ENCODE results near the gene RPS6KB2.

Gene RPS6KB2

DNA sequence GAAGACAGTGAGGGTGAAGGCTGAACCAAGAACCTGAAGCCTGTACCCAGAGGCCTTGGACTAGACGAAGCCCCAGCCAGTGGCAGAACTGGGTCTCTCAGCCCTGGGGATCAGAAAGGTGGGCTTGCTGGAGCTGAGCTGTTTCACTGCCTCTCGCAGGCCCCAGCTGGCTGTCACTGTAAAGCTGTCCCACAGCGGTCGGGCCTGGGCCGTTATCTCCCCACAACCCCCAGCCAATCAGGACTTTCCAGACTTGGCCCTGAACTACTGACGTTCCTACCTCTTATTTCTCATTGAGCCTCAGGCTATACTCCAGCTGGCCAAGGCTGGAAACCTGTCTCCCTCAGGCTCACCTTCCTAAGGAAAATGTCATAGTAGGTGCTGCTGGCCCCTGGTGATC is 30.8 kb upstream of the RPS6KB2 start:
- H3K27me3 ChIP-seq (ENCODE audit: insufficient read depth, poor library complexity, severe bottlenecking) = no peaks in the 10 kb centered on the region
- ATAC-seq (ENCODE audit: low read depth) (no peak), DNase-seq (ENCODE audit: low spot score) (no peak)
- TF ChIP-seq, protein P1, sequence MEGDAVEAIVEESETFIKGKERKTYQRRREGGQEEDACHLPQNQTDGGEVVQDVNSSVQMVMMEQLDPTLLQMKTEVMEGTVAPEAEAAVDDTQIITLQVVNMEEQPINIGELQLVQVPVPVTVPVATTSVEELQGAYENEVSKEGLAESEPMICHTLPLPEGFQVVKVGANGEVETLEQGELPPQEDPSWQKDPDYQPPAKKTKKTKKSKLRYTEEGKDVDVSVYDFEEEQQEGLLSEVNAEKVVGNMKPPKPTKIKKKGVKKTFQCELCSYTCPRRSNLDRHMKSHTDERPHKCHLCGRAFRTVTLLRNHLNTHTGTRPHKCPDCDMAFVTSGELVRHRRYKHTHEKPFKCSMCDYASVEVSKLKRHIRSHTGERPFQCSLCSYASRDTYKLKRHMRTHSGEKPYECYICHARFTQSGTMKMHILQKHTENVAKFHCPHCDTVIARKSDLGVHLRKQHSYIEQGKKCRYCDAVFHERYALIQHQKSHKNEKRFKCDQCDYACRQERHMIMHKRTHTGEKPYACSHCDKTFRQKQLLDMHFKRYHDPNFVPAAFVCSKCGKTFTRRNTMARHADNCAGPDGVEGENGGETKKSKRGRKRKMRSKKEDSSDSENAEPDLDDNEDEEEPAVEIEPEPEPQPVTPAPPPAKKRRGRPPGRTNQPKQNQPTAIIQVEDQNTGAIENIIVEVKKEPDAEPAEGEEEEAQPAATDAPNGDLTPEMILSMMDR (IDR thresholded peaks at IDR 0.05; ENCODE audit: poor library complexity, severe bottlenecking) = no peak
- H3K27ac ChIP-seq (ENCODE audit: poor library complexity, severe bottlenecking) = no peak overlapping the region
- no peak overlapping the region for H3K4me3 ChIP-seq (ENCODE audit: severe bottlenecking)
- no peaks in the 10 kb centered on the region for H3K4me1 ChIP-seq (ENCODE audit: insufficient read depth, poor library complexity, severe bottlenecking)
- peaks cover 52% of the 10 kb centered on the region for H3K36me3 ChIP-seq (ENCODE audit: low read depth)
- H3K9me3 ChIP-seq (ENCODE audit: severe bottlenecking) = no peaks in the 10 kb centered on the region

DNA sequence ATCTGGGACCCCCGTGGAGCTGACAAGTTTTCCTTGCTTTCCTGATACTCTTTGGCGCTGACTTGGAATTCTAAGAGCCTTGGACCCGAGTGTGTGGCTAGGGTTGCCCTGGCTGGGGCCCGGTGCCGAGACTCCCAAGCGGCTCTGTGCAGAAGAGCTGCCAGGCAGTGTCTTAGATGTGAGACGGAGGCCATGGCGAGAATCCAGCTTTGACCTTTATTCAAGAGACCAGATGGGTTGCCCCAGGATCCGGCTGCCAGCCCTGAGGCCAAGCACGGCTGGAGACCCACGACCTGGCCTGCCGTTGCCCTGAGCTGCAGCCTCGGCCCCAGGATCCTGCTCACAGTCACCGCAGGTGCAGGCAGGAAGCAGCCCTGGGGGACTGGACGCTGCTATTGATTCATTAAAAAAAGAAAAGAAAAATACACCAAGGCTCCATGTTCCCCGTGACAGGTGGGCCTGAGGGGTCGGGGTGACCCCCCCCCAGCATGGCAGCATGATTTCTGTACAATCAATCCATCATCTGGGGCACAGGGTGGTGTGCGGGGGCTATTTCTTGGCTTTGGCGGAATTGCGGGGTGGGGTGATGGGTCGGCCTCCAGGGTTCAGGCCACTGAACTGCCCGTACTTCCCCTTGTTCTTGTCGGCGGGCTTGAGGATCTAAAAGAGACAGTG is 30.2 kb upstream of the RPS6KB2 start:
- ATAC-seq (ENCODE audit: low read depth) (no peak), DNase-seq (ENCODE audit: low spot score) (no peak)
- H3K27ac ChIP-seq (ENCODE audit: poor library complexity, severe bottlenecking) = no peak overlapping the region
- H3K4me1 ChIP-seq (ENCODE audit: insufficient read depth, poor library complexity, severe bottlenecking) = no peaks in the 10 kb centered on the region
- TF ChIP-seq, protein P1 (IDR thresholded peaks at IDR 0.05; ENCODE audit: poor library complexity, severe bottlenecking) = no peak
- H3K4me3 ChIP-seq (ENCODE audit: severe bottlenecking) = no peak overlapping the region
- H3K36me3 ChIP-seq (ENCODE audit: low read depth) = peaks cover 52% of the 10 kb centered on the region
- no peaks in the 10 kb centered on the region for H3K9me3 ChIP-seq (ENCODE audit: severe bottlenecking)
- H3K27me3 ChIP-seq (ENCODE audit: insufficient read depth, poor library complexity, severe bottlenecking) = no peaks in the 10 kb centered on the region

DNA sequence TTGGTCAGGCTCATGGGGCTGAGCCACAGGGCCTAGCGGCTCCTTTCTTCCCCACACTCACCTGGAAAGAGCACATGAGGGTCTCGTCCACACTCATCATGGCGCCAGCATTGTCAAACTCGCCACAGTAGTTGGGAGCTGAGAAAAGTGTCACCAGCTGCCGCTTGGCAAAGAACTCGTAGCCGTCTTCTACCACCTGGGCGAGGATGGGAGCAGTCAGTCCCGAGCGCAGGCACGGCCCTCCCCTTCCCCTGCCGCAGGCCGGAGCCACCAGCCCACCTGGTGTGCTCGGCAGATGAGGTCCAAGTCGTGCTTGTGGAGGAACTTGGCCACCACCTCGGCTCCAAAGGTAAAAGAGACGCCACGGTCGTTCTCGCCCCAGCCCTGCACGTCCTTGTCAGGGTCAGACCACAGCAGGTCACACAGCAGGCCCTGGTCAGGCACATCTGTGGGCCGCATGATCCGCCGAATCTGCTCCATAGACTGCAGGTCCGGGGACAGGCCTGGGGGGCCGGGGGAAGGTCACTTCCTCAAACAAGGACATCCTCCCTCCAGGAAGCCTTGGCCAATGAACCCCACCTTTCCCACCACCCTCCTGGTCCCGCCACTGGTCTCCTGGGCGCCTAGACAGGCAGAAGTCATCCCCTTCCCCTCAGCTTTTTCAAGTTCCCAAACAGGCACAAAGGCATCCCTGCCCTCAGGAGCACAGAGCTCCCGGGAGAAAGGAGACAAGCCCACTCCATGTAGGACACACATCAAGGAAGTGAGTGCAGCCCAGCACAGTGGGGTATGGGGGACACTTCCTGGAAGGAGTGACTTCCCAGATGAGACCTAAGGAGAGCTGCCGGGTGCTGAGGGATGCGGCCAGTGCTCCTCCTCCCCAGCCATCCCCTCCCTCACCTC is 29.4 kb upstream of the RPS6KB2 start:
- Histone ChIP-seq H3K27ac (ENCODE audit: poor library complexity, severe bottlenecking) (no peak overlapping the region), H3K36me3 (ENCODE audit: low read depth) (peaks cover 44% of the 10 kb centered on the region), H3K4me1 (ENCODE audit: insufficient read depth, poor library complexity, severe bottlenecking) (no peaks in the 10 kb centered on the region), H3K4me3 (ENCODE audit: severe bottlenecking) (no peak overlapping the region), H3K9me3 (ENCODE audit: severe bottlenecking) (no peaks in the 10 kb centered on the region), H3K27me3 (ENCODE audit: insufficient read depth, poor library complexity, severe bottlenecking) (no peaks in the 10 kb centered on the region)
- TF ChIP-seq, protein P1 (IDR thresholded peaks at IDR 0.05; ENCODE audit: poor library complexity, severe bottlenecking) = no peak
- ATAC-seq (ENCODE audit: low read depth) (no peak), DNase-seq (ENCODE audit: low spot score) (no peak)

DNA sequence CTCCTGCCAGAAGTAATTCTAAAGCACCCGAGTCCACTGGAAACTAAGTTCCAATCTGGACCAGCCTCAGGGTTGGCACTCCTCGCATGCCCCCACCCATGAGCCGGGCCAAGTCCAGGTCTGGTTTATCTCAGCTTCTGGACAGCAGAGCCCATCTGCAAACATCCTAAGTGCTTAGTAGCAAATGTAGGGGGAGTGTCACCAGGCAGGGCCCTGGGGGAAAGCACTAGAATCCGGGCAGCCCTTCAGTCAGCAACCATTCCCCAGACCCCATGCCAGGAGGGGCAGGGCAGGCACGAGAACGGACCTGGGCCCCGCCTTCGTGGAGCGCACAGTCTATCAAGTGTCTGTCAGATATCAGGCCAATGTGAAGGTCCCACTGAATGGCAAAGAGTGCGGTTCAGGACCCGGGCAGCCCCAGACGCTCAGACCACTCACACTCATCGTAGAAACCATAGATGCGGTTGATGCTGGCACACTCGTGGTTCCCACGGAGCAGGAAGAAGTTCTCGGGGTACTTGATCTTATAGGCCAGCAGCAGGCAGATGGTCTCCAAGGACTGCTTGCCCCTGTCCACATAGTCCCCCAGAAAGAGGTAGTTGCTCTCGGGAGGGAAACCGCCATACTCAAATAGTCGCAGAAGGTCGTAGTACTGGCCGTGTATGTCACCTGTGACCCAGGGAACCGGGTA is 27.9 kb upstream of the RPS6KB2 start:
- H3K36me3 ChIP-seq (ENCODE audit: low read depth) = peaks cover 41% of the 10 kb centered on the region
- TF ChIP-seq, protein P1 (IDR thresholded peaks at IDR 0.05; ENCODE audit: poor library complexity, severe bottlenecking) = no peak
- no peak for DNase-seq (ENCODE audit: low spot score)

More for the DNA sequence above, 27.9 kb upstream of the RPS6KB2 start:
- no peaks in the 10 kb centered on the region for H3K27me3 ChIP-seq (ENCODE audit: insufficient read depth, poor library complexity, severe bottlenecking)
- H3K4me3 ChIP-seq (ENCODE audit: severe bottlenecking) = peak overlapping the region; percentile 78
- no peaks in the 10 kb centered on the region for H3K9me3 ChIP-seq (ENCODE audit: severe bottlenecking)
- ATAC-seq (ENCODE audit: low read depth) = no peak
- H3K27ac ChIP-seq (ENCODE audit: poor library complexity, severe bottlenecking) = peak overlapping the region; percentile 80
- no peaks in the 10 kb centered on the region for H3K4me1 ChIP-seq (ENCODE audit: insufficient read depth, poor library complexity, severe bottlenecking)

All from RWPE2 (cell line).